ENCODE measurements around the gene GLE1.

DNA sequence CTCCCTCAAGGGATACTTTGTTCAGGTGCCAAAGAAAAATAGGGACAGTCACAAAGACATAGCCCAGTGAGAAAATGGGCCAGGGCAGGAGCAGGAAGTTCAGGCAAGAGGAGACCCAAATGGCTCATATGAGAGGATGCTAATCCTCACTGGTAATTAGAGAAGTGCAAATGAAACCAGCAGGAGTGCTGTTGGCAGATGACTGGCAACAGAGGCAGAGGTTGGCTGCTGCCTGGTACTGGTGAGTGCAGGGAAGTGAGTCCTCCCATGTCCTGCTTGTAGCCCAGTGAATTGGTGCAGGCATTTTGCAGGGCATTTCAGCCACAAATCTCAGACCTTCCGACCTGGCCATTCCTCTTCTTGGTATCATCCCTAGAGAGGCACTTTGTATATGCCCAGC lies 25.3 kb upstream of the GLE1 start:
- TF ChIP-seq POLR2A (IDR thresholded peaks at IDR 0.05; ENCODE audit: low read length) (no peak), GATA1 (IDR thresholded peaks at IDR 0.05; ENCODE audit: low read depth, low read length) (no peak)
